Activated CD4-positive, alpha-beta T cell treated with anti-CD3 and anti-CD28 coated beads, Interleukin-2, amount 50 U/mL, for 4 hours (primary cell): ENCODE data around the gene ZNF211.

Experiments
- DNase-seq, 2 experiments: peaks; one replicate each; pipeline ENCODE4 v3.0.0-alpha.2; 2020

The ZNF211 gene

GRCh38 chr19:57632987-57633831 is at the start of gene ZNF211:
Gene ZNF211, plus strand, starts transcription at chr19:57633168. Its CDS starts 179 bp downstream, at chr19:57633347.
- DNase-seq, result peak; percentile 80 to 82

- DNase-seq, result peak; percentile 84 to 87
Observed at GRCh38 chr19:57583521-57584416, 49.2 kb upstream of the ZNF211 start, which contains the start of gene ZIK1. Gene ZIK1, plus strand, starts transcription at chr19:57584145. Its CDS starts 212 bp downstream, at chr19:57584357.

- DNase-seq, result no peak
Observed at GRCh38 chr19:57587529-57587928, 45.4 kb upstream of the ZNF211 start.

- no peak for DNase-seq
Observed at GRCh38 chr19:57599377-57599760, 33.6 kb upstream of the ZNF211 start.

GRCh38 chr19:57599761-57600383 is 33.1 kb upstream of the ZNF211 start, which contains the start of gene ZNF530:
Gene ZNF530, plus strand, starts transcription at chr19:57599885. Its CDS starts 4,461 bp downstream, at chr19:57604346.
- peak; percentile 73 to 76 for DNase-seq

- DNase-seq, result no peak
Observed at GRCh38 chr19:57606931-57607330, 26.0 kb upstream of the ZNF211 start.

GRCh38 chr19:57611113-57611512 is 21.9 kb upstream of the ZNF211 start:
- DNase-seq, result no peak

- DNase-seq, result peak; percentile 86 to 89
Observed at GRCh38 chr19:57613941-57614743, 18.8 kb upstream of the ZNF211 start, which contains the start of gene ZNF134. Gene ZNF134, plus strand, starts transcription at chr19:57614242. Its CDS starts 5,227 bp downstream, at chr19:57619469.

- DNase-seq, result no peak
Observed at GRCh38 chr19:57615346-57615745, 17.6 kb upstream of the ZNF211 start.

GRCh38 chr19:57620673-57621348 is 12.2 kb upstream of the ZNF211 start:
- no peak for DNase-seq

GRCh38 chr19:57623091-57623490 is 9.9 kb upstream of the ZNF211 start:
- DNase-seq, result no peak

GRCh38 chr19:57633832-57634131 is 814 bp downstream of the ZNF211 start:
- no peak for DNase-seq

- DNase-seq, result no peak
Observed at GRCh38 chr19:57637379-57637778, 4.4 kb downstream of the ZNF211 start.

GRCh38 chr19:57641715-57642234 is 8.8 kb downstream of the ZNF211 start:
- DNase-seq, result no peak

GRCh38 chr19:57642396-57643046 is 9.6 kb downstream of the ZNF211 start:
- DNase-seq, result no peak

- DNase-seq, result no peak
Observed at GRCh38 chr19:57643734-57644133, 10.8 kb downstream of the ZNF211 start.

GRCh38 chr19:57648331-57649003 is 15.5 kb downstream of the ZNF211 start:
- no peak for DNase-seq

- DNase-seq, result no peak
Observed at GRCh38 chr19:57651654-57651996, 18.7 kb downstream of the ZNF211 start.

GRCh38 chr19:57653689-57654088 is 20.7 kb downstream of the ZNF211 start:
- DNase-seq, result no peak

GRCh38 chr19:57655443-57655842 is 22.5 kb downstream of the ZNF211 start:
- DNase-seq, result no peak
